Measurements from ENCODE around the gene EZH1. TPM values are rescaled to one million over a fixed set of nuclear protein-coding genes. Genes with fewer than 3 reads are reported as not detected.
A peak's percentile ranks its signal among the peaks of the same experiment; 100 is the strongest.

The EZH1 gene
- total and polyA plus RNA-seq, 10 of the 15 experiments (the other 5 are each of a cell fraction or from before 2014, with no cell fraction given): 6.1 to 43.3 (median 16.8) TPM

DNA sequence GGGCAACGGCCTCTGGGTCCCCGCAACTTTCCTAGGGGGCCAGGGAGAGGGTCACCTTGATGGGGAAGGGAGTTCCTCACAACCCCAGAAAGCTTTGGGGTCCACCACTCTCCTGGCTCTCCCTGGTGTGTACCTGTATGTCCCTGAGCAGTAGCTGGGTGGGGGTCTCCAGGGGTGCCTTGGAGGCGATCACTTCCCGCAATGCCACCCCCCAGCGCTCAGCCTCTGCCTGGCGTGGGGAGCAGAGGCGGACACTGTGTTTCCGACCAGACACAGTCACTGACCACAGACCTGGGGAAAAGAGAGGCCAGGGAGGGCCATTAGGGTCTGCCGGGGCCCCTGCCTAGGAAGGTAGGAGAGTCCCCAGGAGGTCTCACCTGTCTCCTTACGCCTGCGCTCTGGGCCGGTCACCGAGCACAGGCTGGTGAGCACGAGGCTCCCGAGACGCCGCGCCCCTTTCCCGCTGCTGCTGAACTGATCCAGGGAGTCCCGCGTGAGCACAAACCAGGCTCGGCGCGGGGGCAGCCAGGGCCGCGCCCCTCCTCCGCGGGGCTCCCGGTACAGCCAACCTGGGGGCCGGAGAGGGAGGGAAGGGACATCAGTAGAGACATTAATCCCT lies 71.5 kb downstream of the EZH1 start:
- Histone ChIP-seq H3K9ac (ENCODE audit: control insufficient read depth, insufficient read depth, low read length) (no peak overlapping the region), H3K4me3 (peak overlapping the region; percentile 98)
- POLR2A ChIA-PET: interaction anchor here (0.6 to 6.6 kb wide), 8 partner anchors 10 to 332 kb away, joined by 3 to 29 read pairs (median 6); partner anchors contain the start of gene TUBG2

More for the DNA sequence above, 71.5 kb downstream of the EZH1 start:
- no peaks in the 10 kb centered on the region for H4K20me1 ChIP-seq (ENCODE audit: control insufficient read depth, insufficient read depth)
- intact Hi-C loops (cut with micrococcal nuclease; ENCODE audit: unreplicated experiment): no loop called here
- H3K36me3 ChIP-seq (ENCODE audit: control insufficient read depth in 2 of 2, insufficient read depth in 2 of 2, low read length in 1 of 2): peaks cover 17 to 32% of the 10 kb centered on the region in 2 experiments; a peak in 3 of 4 replicates
- H3K9me3 ChIP-seq (replicated peaks; ENCODE audit: control insufficient read depth, insufficient read depth, low read length): no peaks in the 10 kb centered on the region
- peaks cover 7% of the 10 kb centered on the region for H3K4me1 ChIP-seq (ENCODE audit: control insufficient read depth, insufficient read depth, low read length)
- peak overlapping the region; percentile 52 for H3K4me2 ChIP-seq (ENCODE audit: control insufficient read depth, insufficient read depth)
- ChIA-PET RAD21 (ENCODE audit: unreplicated experiment) (interaction anchor here (1.3 to 1.8 kb wide), 10 partner anchors 10 to 95 kb away, joined by 3 to 14 read pairs (median 8); partner anchors contain the start of genes PSMC3IP, RETREG3, TUBG1 and TUBG2), SMC1A (ENCODE audit: uncharacterized antibody, unreplicated experiment) (interaction anchor here (1.2 to 8.3 kb wide), 5 partner anchors 16 to 94 kb away, joined by 3 to 85 read pairs (median 6); partner anchors contain the start of genes RETREG3 and TUBG1), CTCF (interaction anchor here (0.8 to 10.1 kb wide), 18 partner anchors 10 to 147 kb away, joined by 3 to 239 read pairs (median 6); partner anchors contain the start of genes PSMC3IP, TUBG2 and VPS25)
- no peak overlapping the region for H2AFZ ChIP-seq (ENCODE audit: control insufficient read depth, low read depth, low read length)
- H3K79me2 ChIP-seq (ENCODE audit: control insufficient read depth, insufficient read depth, low read length): peaks cover 38% of the 10 kb centered on the region
- no peak for DNase-seq (ENCODE audit: low read depth, low spot score)
- TF ChIP-seq SREBF1 (IDR thresholded peaks at IDR 0.05; ENCODE audit: low read length) (no peak), SPI1 (IDR thresholded peaks at IDR 0.05; ENCODE audit: borderline replicate concordance, insufficient read depth, low read depth, low read length) (no peak), MYB (IDR thresholded peaks at IDR 0.05; ENCODE audit: borderline replicate concordance, low read depth, low read length) (no peak), POU2F2 (IDR thresholded peaks at IDR 0.05; ENCODE audit: borderline replicate concordance, low read depth, low read length) (no peak), NFYA (IDR thresholded peaks at IDR 0.05; ENCODE audit: borderline replicate concordance, low read depth, low read length) (no peak), SUPT20H (IDR thresholded peaks at IDR 0.05; ENCODE audit: borderline replicate concordance, control insufficient read depth, low read depth, low read length) (no peak), SMC3 (IDR thresholded peaks at IDR 0.05; ENCODE audit: borderline replicate concordance, low read length) (no peak), JUND (IDR thresholded peaks at IDR 0.05; ENCODE audit: low read depth, low read length) (no peak), EED (IDR thresholded peaks at IDR 0.05; ENCODE audit: low read depth) (no peak), BCL11A (IDR thresholded peaks at IDR 0.05; ENCODE audit: low read depth, low read length) (no peak), KLF5 (IDR thresholded peaks at IDR 0.05; ENCODE audit: partially characterized antibody) (no peak), JUNB (IDR thresholded peaks at IDR 0.05) (no peak)
- TF ChIP-seq, protein P1, sequence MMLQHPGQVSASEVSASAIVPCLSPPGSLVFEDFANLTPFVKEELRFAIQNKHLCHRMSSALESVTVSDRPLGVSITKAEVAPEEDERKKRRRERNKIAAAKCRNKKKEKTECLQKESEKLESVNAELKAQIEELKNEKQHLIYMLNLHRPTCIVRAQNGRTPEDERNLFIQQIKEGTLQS (IDR thresholded peaks at IDR 0.05; ENCODE audit: borderline replicate concordance, extremely low read depth, low read depth, low read length): no peak
- WGBS (ENCODE audit: insufficient coverage, insufficient replicate concordance, low lambda C conversion rate, missing lambda C conversion rate): 77% methylated on average over 23 of the region's 30 CpGs
- H3K27ac ChIP-seq (ENCODE audit: control insufficient read depth, insufficient read depth): no peak overlapping the region
- in situ Hi-C loops (cut with MboI): no loop called here
- no peak for ATAC-seq
- no peaks in the 10 kb centered on the region for H3K27me3 ChIP-seq (replicated peaks in 1 of 2; ENCODE audit: control insufficient read depth in 2 of 2, insufficient read depth in 2 of 2, low read length in 1 of 2)
- FAIRE-seq: no peak
- BruUV-seq (replicated peaks): no TSS peak

Data from GM12878 (cell line).